Suppressor macrophage (primary cell): Measurements from ENCODE around the gene TRAPPC3.

Experiments used
- DNase-seq, 4 experiments: peaks; one replicate each; pipeline ENCODE4 v3.0.0-alpha.2; 2020 to 2022

TRAPPC3 gene

GRCh38 chr1:36097693-36098585 lies 51.3 kb downstream of the TRAPPC3 start:
- DNase-seq = no peak

- DNase-seq = no peak
Observed at GRCh38 chr1:36096500-36097432, 52.5 kb downstream of the TRAPPC3 start.

DNA sequence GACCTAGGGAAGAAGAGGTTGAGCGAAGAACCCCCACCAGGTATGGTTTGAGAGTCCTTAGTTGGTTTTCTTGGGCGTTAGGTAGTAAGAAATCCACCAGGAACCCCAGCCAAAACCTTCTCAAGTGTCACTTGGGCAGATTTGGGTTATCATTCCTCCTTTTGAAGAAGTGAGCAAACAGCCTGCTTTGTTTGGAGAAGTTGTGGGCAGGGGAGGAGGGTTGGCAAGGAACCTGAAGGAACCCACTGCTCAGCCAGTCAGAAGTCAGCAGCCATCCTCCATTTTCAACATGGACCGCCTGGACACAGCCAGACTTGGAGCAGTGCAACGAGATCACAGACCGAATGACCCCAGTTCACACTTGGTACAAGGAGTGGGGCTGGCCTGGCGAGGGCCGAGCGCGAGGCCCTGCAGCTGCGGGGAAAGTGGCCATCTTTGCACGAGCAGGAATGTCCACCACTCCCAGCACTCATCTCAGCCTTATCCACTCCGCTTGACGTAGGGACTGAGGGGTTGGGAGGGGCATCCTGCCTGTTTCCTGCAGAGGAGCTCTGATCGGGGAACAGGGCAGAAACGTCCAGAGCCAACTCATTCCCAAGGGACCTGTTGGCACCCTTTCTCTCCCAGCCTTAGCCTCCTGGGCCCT lies 53.4 kb downstream of the TRAPPC3 start:
- peak; percentile 60 to 82 (median 80) for DNase-seq

- DNase-seq = no peak
Observed at GRCh38 chr1:36094621-36095061, 54.6 kb downstream of the TRAPPC3 start.

DNA sequence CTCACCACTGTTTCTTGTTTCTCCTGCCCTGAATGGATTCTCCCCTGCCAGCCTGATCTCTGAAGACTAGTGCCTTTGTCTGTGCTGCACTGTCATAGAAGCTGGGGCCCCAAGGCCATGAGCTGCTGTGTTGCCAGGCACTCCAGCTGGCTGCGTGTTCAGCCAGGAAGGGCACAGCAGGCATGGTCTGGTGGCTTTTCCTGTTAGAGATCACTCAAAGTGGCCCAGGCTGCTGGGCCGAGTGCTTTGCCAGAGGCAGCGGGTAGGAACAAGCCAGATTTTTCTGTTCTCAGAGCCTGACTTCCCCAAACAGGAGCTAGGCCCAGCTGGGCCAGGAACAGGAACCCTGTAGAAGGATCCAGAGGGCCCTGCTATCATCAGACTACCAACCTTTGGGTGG lies 55.4 kb downstream of the TRAPPC3 start:
- DNase-seq = peak; percentile 37 to 61 (median 54)

DNA sequence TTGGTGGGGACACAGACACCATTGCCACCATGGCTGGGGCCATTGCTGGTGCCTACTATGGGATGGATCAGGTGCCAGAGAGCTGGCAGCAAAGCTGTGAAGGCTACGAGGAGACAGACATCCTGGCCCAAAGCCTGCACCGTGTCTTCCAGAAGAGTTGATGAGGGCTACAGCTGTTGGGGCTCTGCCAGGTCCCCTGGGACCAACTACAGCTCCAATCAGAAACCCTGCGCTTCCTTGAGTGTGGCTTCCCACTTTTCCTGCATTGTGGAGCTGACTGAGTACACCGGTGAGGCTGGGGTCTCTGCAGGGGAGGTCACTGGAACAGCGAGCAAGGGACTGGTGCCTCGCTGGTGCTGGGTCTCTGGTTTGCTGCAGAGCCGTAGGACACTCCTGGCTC lies 56.1 kb downstream of the TRAPPC3 start:
- no peak for DNase-seq

- no peak for DNase-seq
Observed at GRCh38 chr1:36092798-36093185, 56.5 kb downstream of the TRAPPC3 start.

GRCh38 chr1:36092166-36092797 lies 57.0 kb downstream of the TRAPPC3 start:
- no peak for DNase-seq

GRCh38 chr1:36091698-36092097 lies 57.6 kb downstream of the TRAPPC3 start:
- DNase-seq = no peak

GRCh38 chr1:36091141-36091540 lies 58.1 kb downstream of the TRAPPC3 start:
- no peak for DNase-seq

DNA sequence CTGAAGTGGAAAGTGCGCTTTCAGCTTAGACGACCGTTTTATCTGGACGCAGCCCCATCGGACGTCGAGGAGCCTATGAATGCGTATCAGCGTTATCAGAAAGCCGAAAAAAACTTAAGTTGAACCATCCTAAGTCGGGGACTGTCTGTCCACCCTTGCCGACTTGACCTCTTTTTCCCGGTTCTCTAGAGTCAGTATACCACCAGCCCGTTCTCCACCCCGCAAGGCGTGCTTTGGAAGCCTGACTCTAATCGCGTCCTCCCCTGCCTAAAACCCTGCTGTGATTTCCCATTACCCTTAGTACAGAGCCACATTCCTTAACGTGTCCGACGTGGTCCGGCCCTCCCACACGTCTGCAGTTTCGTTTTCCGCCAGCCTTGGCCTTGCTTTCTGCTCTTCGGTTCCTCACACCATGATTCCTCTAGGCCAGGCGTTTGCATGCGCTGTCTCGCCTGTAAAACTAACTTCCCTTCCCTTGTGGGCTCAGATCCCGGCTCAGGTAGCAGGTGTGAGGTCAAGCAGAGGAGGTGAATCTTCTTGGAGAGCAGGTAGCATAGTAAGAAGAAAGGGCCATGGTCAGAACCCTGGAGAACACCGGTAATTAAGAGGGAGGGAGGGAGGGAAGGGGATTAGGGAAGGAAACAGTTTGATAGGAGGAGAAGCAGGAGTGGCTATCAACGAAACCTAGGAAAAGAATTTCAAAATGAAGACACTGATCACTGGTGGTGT lies 59.7 kb downstream of the TRAPPC3 start:
- peak; percentile 63 to 81 (median 75) for DNase-seq

DNA sequence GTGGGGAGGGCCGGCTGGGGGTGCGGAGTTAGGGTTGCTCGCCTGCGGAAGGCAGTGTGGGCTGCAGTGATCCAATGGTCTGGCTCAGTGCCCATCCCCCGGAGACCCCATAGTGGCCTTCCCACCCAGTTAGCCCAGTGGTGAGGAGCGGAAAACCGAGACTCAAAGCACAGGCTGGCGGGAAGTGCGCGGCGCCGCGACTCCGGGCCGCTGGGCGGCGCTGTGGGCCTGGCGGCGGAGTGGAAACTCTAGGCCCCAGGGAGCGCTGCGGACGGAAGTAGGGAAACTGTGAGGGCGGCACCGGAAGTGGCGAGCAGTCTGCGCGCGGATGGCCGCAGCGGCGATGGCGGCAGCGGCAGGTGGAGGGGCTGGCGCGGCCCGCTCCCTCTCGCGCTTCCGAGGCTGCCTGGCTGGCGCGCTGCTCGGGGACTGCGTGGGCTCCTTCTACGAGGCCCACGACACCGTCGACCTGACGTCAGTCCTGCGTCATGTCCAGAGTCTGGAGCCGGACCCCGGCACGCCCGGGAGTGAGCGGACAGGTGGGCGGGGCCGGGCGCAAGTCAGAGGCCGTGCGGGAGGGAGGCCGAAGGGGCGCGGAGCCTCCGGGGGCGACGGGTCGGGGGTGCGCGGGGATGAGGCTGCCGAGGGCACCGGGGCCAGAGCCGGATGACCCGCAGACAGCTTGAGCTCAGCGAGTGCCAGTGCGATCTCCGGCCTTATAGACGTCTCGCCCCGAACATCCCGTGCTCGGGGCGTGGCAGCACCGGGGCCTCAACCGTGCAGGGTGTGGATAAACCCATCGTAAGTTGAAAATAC lies 60.5 kb downstream of the TRAPPC3 start, which contains the start of gene ADPRS:
TSS of gene ADPRS (plus strand) at position 316 of the 816 bp plus-strand sequence. CDS start at position 329, 13 bp downstream.
- peak; percentile 94 to 96 (median 96) for DNase-seq

DNA sequence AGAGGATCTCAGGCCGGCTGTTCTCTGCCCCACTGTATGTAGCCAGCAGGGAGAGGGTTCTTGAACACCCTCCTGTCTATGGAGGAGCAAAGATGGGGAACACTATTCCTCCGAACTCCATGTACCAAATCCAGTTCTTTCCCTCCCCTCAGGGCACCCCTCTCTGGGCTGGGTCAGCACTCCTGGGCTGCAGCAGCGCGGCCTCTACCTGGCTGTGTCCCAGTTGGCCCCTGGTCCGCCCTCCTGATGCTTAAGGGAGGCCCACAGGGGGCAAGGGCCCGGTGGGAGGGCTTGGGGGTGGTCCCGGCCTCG lies 61.1 kb downstream of the TRAPPC3 start:
- DNase-seq = no peak

- DNase-seq = no peak
Observed at GRCh38 chr1:36087233-36088123, 61.8 kb downstream of the TRAPPC3 start.
